Naive thymus-derived CD4-positive, alpha-beta T cell (primary cell): ENCODE results near the gene LRIG2. TPM values are rescaled to one million over a fixed set of nuclear protein-coding genes. Genes with fewer than 3 reads are reported as not detected.
A peak's percentile ranks its signal among the peaks of the same experiment; 100 is the strongest.
"Not testable (repeated sequence)": the region's sequence is repeated elsewhere in the genome, so short reads cannot be mapped to it uniquely, and the experiment has no call there.

Experiments used
- ATAC-seq: fragments of 150-1000 bp; cut with Tn5 transposase; 2 replicates; pipeline ENCODE4 v1.10.0; 2021; ENCODE audit warnings: mild to moderate bottlenecking, moderate library complexity
- CTCF ChIA-PET: fragments of 350-600 bp; sonication (Branson Sonifier 250); formaldehyde crosslinking; loops from one replicate; lab custom pipeline; 2021; ENCODE audit warnings: antibody characterized with exemption; lab: Charles Lee
- POLR2A ChIA-PET: fragments of 350-600 bp; sonication (Branson Sonifier 250); formaldehyde crosslinking; loops from one replicate; lab custom pipeline; 2021; ENCODE audit warnings: antibody characterized with exemption, inconsistent platforms; lab: Charles Lee
- DNase-seq, 9 donors: peaks; one replicate each; pipeline versions ENCODE4 v3.0.0 to v3.0.0-alpha.2; 2020 to 2022; ENCODE audit warnings: mixed read lengths in 1 of 9
- H3K27ac ChIP-seq: one replicate; pipeline ENCODE4 v1.7.0; 2013; ENCODE audit warnings: mild to moderate bottlenecking, low read depth, low read length, moderate library complexity
- H3K27me3 ChIP-seq, 2 donors: one replicate each; pipeline ENCODE4 v1.7.0; 2013; ENCODE audit warnings: low read length in 2 of 2, mild to moderate bottlenecking in 2 of 2, moderate library complexity in 2 of 2; ENCODE audit not compliant: control insufficient read depth in 2 of 2, insufficient read depth in 2 of 2
- H3K36me3 ChIP-seq, 3 experiments: 1 replicate in 2 of 3; 2 replicates in 1 of 3; pipeline ENCODE4 v1.7.0; 2013; ENCODE audit warnings: low read length in 3 of 3, mild to moderate bottlenecking in 3 of 3, moderate library complexity in 1 of 3; ENCODE audit not compliant: insufficient read depth in 3 of 3, control insufficient read depth in 2 of 3
- H3K4me1 ChIP-seq, 2 donors: one replicate each; pipeline ENCODE4 v1.7.0; 2013; ENCODE audit warnings: low read length in 2 of 2, mild to moderate bottlenecking in 2 of 2, moderate library complexity in 1 of 2; ENCODE audit not compliant: control insufficient read depth in 2 of 2, insufficient read depth in 2 of 2
- H3K4me3 ChIP-seq: 2 replicates; pipeline ENCODE4 v1.7.0; 2013; ENCODE audit warnings: mild to moderate bottlenecking, low read length
- H3K9me3 ChIP-seq, 3 experiments: 1 replicate in 2 of 3; 2 replicates in 1 of 3; pipeline ENCODE4 v1.7.0; 2013; ENCODE audit warnings: low read length in 3 of 3; ENCODE audit not compliant: control insufficient read depth in 2 of 3
- H3K27ac Mint-ChIP-seq, 9 donors: one replicate each; pipeline ENCODE4 v1.8.0; 2020 to 2022; ENCODE audit warnings: mixed read lengths in 9 of 9, mild to moderate bottlenecking in 8 of 9, moderate library complexity in 5 of 9, inconsistent platforms in 2 of 9
- H3K27me3 Mint-ChIP-seq, 5 donors: one replicate each; pipeline ENCODE4 v1.8.0; 2021 to 2022; ENCODE audit warnings: mixed read lengths in 5 of 5, mild to moderate bottlenecking in 1 of 5
- H3K36me3 Mint-ChIP-seq, 5 donors: one replicate each; pipeline ENCODE4 v1.8.0; 2020 to 2022; ENCODE audit warnings: mixed read lengths in 5 of 5, mild to moderate bottlenecking in 3 of 5, inconsistent platforms in 1 of 5
- H3K4me1 Mint-ChIP-seq, 7 donors: one replicate each; pipeline ENCODE4 v1.8.0; 2020 to 2022; ENCODE audit warnings: mixed read lengths in 7 of 7, mild to moderate bottlenecking in 3 of 7, inconsistent platforms in 1 of 7
- H3K4me3 Mint-ChIP-seq, 10 donors: one replicate each; pipeline ENCODE4 v1.8.0; 2020 to 2022; ENCODE audit warnings: mild to moderate bottlenecking in 10 of 10, mixed read lengths in 10 of 10, moderate library complexity in 6 of 10, inconsistent platforms in 2 of 10
- H3K9me3 Mint-ChIP-seq, 11 donors: one replicate each; pipeline ENCODE4 v1.8.0; 2020 to 2022; ENCODE audit warnings: mixed read lengths in 11 of 11, mild to moderate bottlenecking in 4 of 11, inconsistent platforms in 1 of 11, moderate library complexity in 1 of 11
- intact Hi-C, 2 donors: fragments of 100-400 bp; cut with micrococcal nuclease; formaldehyde crosslinking; loops; one replicate each; pipeline ENCODE4 v1.15.1; 2023
- polyA plus RNA-seq, 2 donors: library from polyadenylated mRNA; unstranded; fragments of 300-500 nt; fragmentation: Illumina TruSeq; gene quantifications; one replicate each; pipeline ENCODE4 v1.2.3, GENCODE V29; 2021
- total RNA-seq, 6 experiments: library from RNA in 5 of 6; stranded (reverse) in 5 of 6; gene quantifications; 1 replicate in 5 of 6; 2 replicates in 1 of 6; pipeline ENCODE4 v1.2.3 and lab custom pipeline; 2021 to 2026

LRIG2 gene
- total RNA-seq (10 to 100 TPM; 15.5 to 27.0 (median 20.2) TPM), polyA plus RNA-seq (1 to 10 TPM; 2.7 to 8.0 TPM), total RNA-seq (lab: John Stamatoyannopoulos, UW) (58.6 reads per million, percentile 74 among the genes with 10 or more reads in this experiment)

DNA sequence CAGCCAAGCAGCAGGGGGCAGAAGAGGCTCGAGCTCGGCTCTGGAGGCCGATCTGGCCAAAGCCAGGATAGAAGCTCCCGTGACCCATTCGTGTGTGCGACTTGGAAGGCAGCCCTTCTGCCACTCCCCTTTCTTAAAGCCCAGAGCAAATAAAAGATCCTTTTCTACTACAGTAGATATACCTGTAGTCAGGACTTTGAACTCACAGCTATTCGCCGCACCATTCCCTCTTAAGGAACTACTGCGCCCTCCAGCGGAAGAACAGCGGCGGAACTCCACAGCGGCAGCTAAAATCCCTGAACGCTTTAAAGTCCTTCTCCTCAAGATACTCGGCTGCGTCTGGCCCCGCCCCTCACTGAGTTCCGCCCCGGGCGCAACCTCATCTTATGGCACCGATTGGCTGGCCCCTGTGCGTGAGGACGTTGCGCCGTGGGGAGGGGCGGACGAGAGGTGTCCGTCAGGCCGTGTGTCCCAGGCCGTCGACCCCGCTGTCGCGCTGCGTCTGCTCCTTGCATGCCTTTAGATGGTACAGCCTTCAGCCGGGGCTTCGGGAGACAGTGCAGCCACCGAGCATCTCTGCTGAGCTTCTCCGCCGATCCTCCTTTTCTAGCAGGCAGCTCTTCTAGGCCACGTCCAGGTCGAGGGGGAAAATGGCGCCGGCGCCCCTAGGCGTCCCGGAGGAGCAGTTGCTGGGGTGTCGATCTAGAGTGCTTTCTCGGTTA is at the start of gene LRIG2:
LRIG2 (plus strand) TSS at position 442 of the 722 bp plus-strand sequence; CDS start at position 651, 209 bp downstream.
- ATAC-seq (peak; percentile 98), DNase-seq (peak; percentile 90 to 97 (median 96))
- no peaks in the 10 kb centered on the region for H3K27me3 ChIP-seq
- CTCF ChIA-PET, result interaction anchor here (0.6 to 3.6 kb wide), 30 partner anchors 10 to 682 kb away, joined by 3 to 34 read pairs (median 4); partner anchors contain the start of genes PPM1J and SLC16A1
- no peaks in the 10 kb centered on the region for H3K9me3 ChIP-seq
- peaks cover 0 to 2% (median 2%) of the 10 kb centered on the region in 5 donors for H3K36me3 Mint-ChIP-seq
- peak within 1 kb of the TSS; percentile 91 to 98 (median 93) for H3K27ac Mint-ChIP-seq
- H3K4me1 ChIP-seq, result peaks cover 10 to 18% of the 10 kb centered on the region in 2 donors
- H3K9me3 Mint-ChIP-seq, result no peaks in the 10 kb centered on the region
- peaks cover 0 to 7% (median under 1%) of the 10 kb centered on the region in 3 experiments for H3K36me3 ChIP-seq
- H3K27ac ChIP-seq, result peak within 1 kb of the TSS; percentile 82
- intact Hi-C loops, result loop anchor here (2.0 to 10.0 kb wide), 25 partner anchors 26 to 1990 kb away; partner anchors contain the start of genes BCAS2 (in 2 of the 2), CAPZA1 (in 2 of the 2), CTTNBP2NL (in 2 of the 2) and MAGI3 (in 2 of the 2)
- H3K4me1 Mint-ChIP-seq, result peaks cover 18 to 42% (median 29%) of the 10 kb centered on the region in 7 donors
- H3K4me3 Mint-ChIP-seq, result peak within 1 kb of the TSS; percentile 95 to 100 (median 98)
- H3K27me3 Mint-ChIP-seq, result no peaks in the 10 kb centered on the region
- peak within 1 kb of the TSS; percentile 83 for H3K4me3 ChIP-seq
- POLR2A ChIA-PET, result interaction anchor here (0.7 to 1.5 kb wide), 10 partner anchors 13 to 708 kb away, joined by 3 to 7 read pairs (median 4); partner anchors contain the start of genes MOV10, PPM1J, SLC16A1 and ST7L

DNA sequence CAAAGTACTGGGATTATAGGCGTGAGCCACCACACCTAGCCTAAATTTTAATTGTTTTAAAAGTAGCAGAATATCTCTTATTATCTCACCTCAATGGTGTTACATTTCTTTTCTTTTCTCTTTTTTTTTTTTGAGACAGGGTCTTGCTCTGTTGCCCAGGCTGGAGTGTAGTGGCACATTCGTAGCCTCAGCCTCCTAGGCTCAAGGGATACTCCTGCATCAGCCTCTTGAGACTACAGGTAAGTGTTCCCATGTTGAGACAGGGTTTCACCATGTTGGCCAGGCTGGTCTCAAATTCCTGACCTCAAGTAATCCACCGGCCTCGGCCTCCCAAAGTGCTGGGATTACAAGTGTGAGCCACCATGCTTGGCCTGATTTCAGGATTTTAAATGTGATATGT is 49.7 kb upstream of the LRIG2 start:
- H3K36me3 ChIP-seq, H3K27me3 Mint-ChIP-seq, H3K27me3 ChIP-seq, H3K4me1 Mint-ChIP-seq, H3K27ac ChIP-seq, intact Hi-C loops, H3K27ac Mint-ChIP-seq, ATAC-seq, H3K9me3 Mint-ChIP-seq, CTCF ChIA-PET, H3K4me3 ChIP-seq, DNase-seq, POLR2A ChIA-PET, H3K4me3 Mint-ChIP-seq, H3K4me1 ChIP-seq, H3K9me3 ChIP-seq: not testable (repeated sequence)
- peaks cover 0 to 16% (median 0%) of the 10 kb centered on the region in 5 donors for H3K36me3 Mint-ChIP-seq

DNA sequence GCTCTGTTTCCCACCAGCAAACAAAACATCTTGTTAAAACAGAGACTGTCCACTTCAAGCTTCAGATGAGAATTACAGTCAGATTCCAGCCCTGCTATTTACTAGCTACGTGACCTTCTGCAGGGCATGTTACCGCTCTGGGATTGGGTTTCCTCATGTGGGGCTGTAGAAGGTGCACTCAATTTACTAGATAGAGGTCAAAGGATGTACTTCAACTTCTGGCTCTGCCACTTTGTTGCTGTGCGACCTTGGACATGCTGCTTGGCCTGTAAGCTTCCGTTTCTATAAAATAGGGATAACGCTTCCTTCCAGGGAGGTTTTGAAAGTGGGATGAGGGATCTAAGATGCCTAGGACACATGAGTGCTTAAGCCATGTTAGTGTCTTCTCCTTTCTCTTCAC is 46.0 kb upstream of the LRIG2 start:
- Mint-ChIP-seq H3K9me3 (no peaks in the 10 kb centered on the region), H3K36me3 (peaks cover 0 to 12% (median 0%) of the 10 kb centered on the region in 5 donors), H3K27me3 (no peaks in the 10 kb centered on the region), H3K27ac (no peak overlapping the region), H3K4me3 (no peak overlapping the region), H3K4me1 (peaks cover 0 to 8% (median 3%) of the 10 kb centered on the region in 7 donors)
- ChIA-PET CTCF (no interaction called here), POLR2A (no interaction called here)
- Histone ChIP-seq H3K27ac (no peak overlapping the region), H3K9me3 (no peaks in the 10 kb centered on the region), H3K4me3 (no peak overlapping the region), H3K4me1 (no peaks in the 10 kb centered on the region), H3K27me3 (no peaks in the 10 kb centered on the region), H3K36me3 (no peaks in the 10 kb centered on the region)
- intact Hi-C loops, result no loop called here
- ATAC-seq (no peak), DNase-seq (no peak)

DNA sequence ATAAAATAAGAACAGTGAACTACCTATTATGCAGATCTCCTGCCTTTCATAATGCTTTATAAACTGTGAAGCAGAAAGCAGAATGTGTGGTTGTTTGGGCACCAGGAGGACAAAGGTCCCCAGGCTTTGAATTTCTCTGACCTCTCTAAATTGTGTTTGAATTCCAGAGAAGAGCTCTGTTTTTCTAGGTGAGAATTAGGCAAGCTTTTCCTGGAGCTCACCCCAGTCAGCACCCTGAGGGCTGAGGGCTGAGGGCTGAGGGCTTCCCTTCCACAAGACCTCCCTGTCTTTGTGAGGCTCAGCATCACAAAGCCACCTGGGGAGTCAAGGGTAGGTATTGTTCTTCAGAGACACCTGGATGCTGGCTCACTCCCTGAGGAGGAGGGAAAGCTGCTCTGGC is 45.5 kb upstream of the LRIG2 start:
- H3K27ac ChIP-seq, result no peak overlapping the region
- Mint-ChIP-seq H3K9me3 (no peaks in the 10 kb centered on the region), H3K27me3 (no peaks in the 10 kb centered on the region), H3K4me1 (peaks cover 0 to 8% (median 3%) of the 10 kb centered on the region in 7 donors), H3K27ac (no peak overlapping the region), H3K36me3 (peaks cover 0 to 12% (median 0%) of the 10 kb centered on the region in 5 donors), H3K4me3 (no peak overlapping the region)
- no peaks in the 10 kb centered on the region for H3K4me1 ChIP-seq
- no peak overlapping the region for H3K4me3 ChIP-seq
- ChIA-PET POLR2A (interaction anchor here (0.7 kb wide), 1 partner anchor 315 kb away, joined by 4 read pairs; no protein-coding TSS in a partner anchor), CTCF (no interaction called here)
- H3K27me3 ChIP-seq, result no peaks in the 10 kb centered on the region
- intact Hi-C loops, result no loop called here
- ATAC-seq (no peak), DNase-seq (no peak)
- no peaks in the 10 kb centered on the region for H3K36me3 ChIP-seq
- no peaks in the 10 kb centered on the region for H3K9me3 ChIP-seq

DNA sequence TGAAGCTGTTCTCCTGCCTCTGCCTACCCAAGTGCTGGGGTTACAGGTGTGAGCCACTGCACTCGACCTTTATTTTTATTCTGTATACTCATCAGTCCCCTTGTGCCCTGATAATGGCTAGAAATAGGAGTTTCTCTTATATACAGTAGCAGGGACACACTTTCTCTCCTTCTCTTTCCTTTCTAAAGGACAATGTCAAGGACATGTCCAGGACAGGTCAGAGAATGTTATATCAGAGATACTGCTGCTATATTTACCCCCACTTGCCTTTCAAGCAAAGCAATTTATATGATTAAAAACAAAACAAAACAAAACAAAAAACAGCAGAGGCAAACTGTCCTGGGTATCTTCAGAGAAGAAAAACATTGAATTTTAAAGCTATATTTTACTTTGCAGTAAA is 43.2 kb upstream of the LRIG2 start:
- Histone ChIP-seq H3K27ac (no peak overlapping the region), H3K27me3 (no peaks in the 10 kb centered on the region), H3K9me3 (no peaks in the 10 kb centered on the region), H3K36me3 (no peaks in the 10 kb centered on the region), H3K4me3 (no peak overlapping the region), H3K4me1 (no peaks in the 10 kb centered on the region)
- Mint-ChIP-seq H3K27me3 (no peaks in the 10 kb centered on the region), H3K36me3 (peaks cover 0 to 6% (median 0%) of the 10 kb centered on the region in 5 donors), H3K27ac (no peak overlapping the region), H3K4me3 (no peak overlapping the region), H3K4me1 (peaks cover 0 to 8% (median 3%) of the 10 kb centered on the region in 7 donors), H3K9me3 (no peaks in the 10 kb centered on the region)
- ChIA-PET POLR2A (no interaction called here), CTCF (no interaction called here)
- ATAC-seq, result no peak
- DNase-seq, result no peak
- intact Hi-C loops, result no loop called here

GRCh38 chr1:113031171-113031933 is 41.6 kb upstream of the LRIG2 start:
- CTCF ChIA-PET, result no interaction called here
- no peak overlapping the region for H3K4me3 Mint-ChIP-seq
- ATAC-seq, result no peak

More at GRCh38 chr1:113031171-113031933, 41.6 kb upstream of the LRIG2 start:
- intact Hi-C loops, result no loop called here
- no peaks in the 10 kb centered on the region for H3K27me3 Mint-ChIP-seq
- DNase-seq, result no peak
- H3K27ac Mint-ChIP-seq, result peak overlapping the region in 1 of 9 donors; percentile 74
- peaks cover 0 to 6% (median 0%) of the 10 kb centered on the region in 5 donors for H3K36me3 Mint-ChIP-seq
- Histone ChIP-seq H3K27me3 (no peaks in the 10 kb centered on the region), H3K27ac (no peak overlapping the region), H3K36me3 (no peaks in the 10 kb centered on the region), H3K9me3 (no peaks in the 10 kb centered on the region), H3K4me3 (no peak overlapping the region), H3K4me1 (no peaks in the 10 kb centered on the region)
- peaks cover 0 to 8% (median 3%) of the 10 kb centered on the region in 7 donors for H3K4me1 Mint-ChIP-seq
- no peaks in the 10 kb centered on the region for H3K9me3 Mint-ChIP-seq
- POLR2A ChIA-PET, result no interaction called here
